ENCODE data around the gene TTL. TPM values are rescaled to one million over a fixed set of nuclear protein-coding genes. Genes with fewer than 3 reads are reported as not detected.
"Not testable (repeated sequence)": the region's sequence is repeated elsewhere in the genome, so short reads cannot be mapped to it uniquely, and the experiment has no call there.

The TTL gene
- total and polyA plus RNA-seq, 7 experiments from 2014 or later: 1.1 to 31.0 (median 14.2) TPM

- Histone ChIP-seq H3K36me3 (ENCODE audit: control insufficient read depth in 2 of 3, insufficient read depth in 3 of 3, low read length in 3 of 3) (peaks cover 0 to 5% (median 0%) of the 10 kb centered on the region in 3 experiments), H3K27ac (ENCODE audit: low read depth, low read length) (no peak overlapping the region), H3K9me3 (ENCODE audit: control insufficient read depth in 2 of 3, low read length in 3 of 3) (no peaks in the 10 kb centered on the region), H3K4me1 (ENCODE audit: control insufficient read depth in 2 of 2, insufficient read depth in 2 of 2, low read length in 2 of 2) (peaks cover 6 to 7% of the 10 kb centered on the region in 2 donors), H3K27me3 (ENCODE audit: control insufficient read depth in 2 of 2, insufficient read depth in 2 of 2, low read length in 2 of 2) (no peaks in the 10 kb centered on the region), H3K4me3 (ENCODE audit: low read length) (no peak overlapping the region)
- ChIA-PET CTCF (interaction anchor here (1.2 kb wide), 1 partner anchor 8 kb away, joined by 4 read pairs; no protein-coding TSS in a partner anchor), POLR2A (no interaction called here)
- Mint-ChIP-seq H3K36me3 (peaks cover 0 to 15% (median 0%) of the 10 kb centered on the region in 5 donors), H3K4me1 (peaks cover 8 to 35% (median 9%) of the 10 kb centered on the region in 7 donors), H3K9me3 (peaks cover 0 to 1% (median 0%) of the 10 kb centered on the region in 11 donors), H3K4me3 (no peak overlapping the region), H3K27ac (no peak overlapping the region), H3K27me3 (no peaks in the 10 kb centered on the region)
- DNase-seq: no peak
- intact Hi-C loops (cut with micrococcal nuclease): no loop called here
- no peak for ATAC-seq
Measured at GRCh38 chr2:112488201-112488600, 6.2 kb downstream of the TTL start.

- ATAC-seq: no peak
- CTCF ChIA-PET: no interaction called here
- no peaks in the 10 kb centered on the region for H3K27me3 Mint-ChIP-seq
- Histone ChIP-seq H3K4me1 (ENCODE audit: control insufficient read depth in 2 of 2, insufficient read depth in 2 of 2, low read length in 2 of 2) (no peaks in the 10 kb centered on the region), H3K4me3 (ENCODE audit: low read length) (no peak overlapping the region), H3K27me3 (ENCODE audit: control insufficient read depth in 2 of 2, insufficient read depth in 2 of 2, low read length in 2 of 2) (no peaks in the 10 kb centered on the region), H3K36me3 (ENCODE audit: control insufficient read depth in 2 of 3, insufficient read depth in 3 of 3, low read length in 3 of 3) (peaks cover 0 to 23% (median 0%) of the 10 kb centered on the region in 3 experiments), H3K27ac (ENCODE audit: low read depth, low read length) (no peak overlapping the region), H3K9me3 (ENCODE audit: control insufficient read depth in 2 of 3, low read length in 3 of 3) (no peaks in the 10 kb centered on the region)
- no peaks in the 10 kb centered on the region for H3K9me3 Mint-ChIP-seq
- POLR2A ChIA-PET: no interaction called here
- intact Hi-C loops (cut with micrococcal nuclease): no loop called here
- no peak for DNase-seq
- H3K27ac Mint-ChIP-seq: no peak overlapping the region
- H3K4me3 Mint-ChIP-seq: no peak overlapping the region
- H3K4me1 Mint-ChIP-seq: peaks cover 0 to 13% (median 0%) of the 10 kb centered on the region in 7 donors
- peaks cover 0 to 10% (median 0%) of the 10 kb centered on the region in 5 donors for H3K36me3 Mint-ChIP-seq
Measured at GRCh38 chr2:112491946-112492345, 10.0 kb downstream of the TTL start.

GRCh38 chr2:112493048-112493447 lies 11.1 kb downstream of the TTL start:
- ATAC-seq (no peak), DNase-seq (no peak)
- Mint-ChIP-seq H3K36me3 (peaks cover 0 to 10% (median 0%) of the 10 kb centered on the region in 5 donors), H3K9me3 (no peaks in the 10 kb centered on the region), H3K4me3 (no peak overlapping the region), H3K27ac (no peak overlapping the region), H3K4me1 (peaks cover 0 to 8% (median 0%) of the 10 kb centered on the region in 7 donors), H3K27me3 (no peaks in the 10 kb centered on the region)
- intact Hi-C loops (cut with micrococcal nuclease): no loop called here
- H3K27me3 ChIP-seq (ENCODE audit: control insufficient read depth in 2 of 2, insufficient read depth in 2 of 2, low read length in 2 of 2): no peaks in the 10 kb centered on the region
- ChIA-PET CTCF (interaction anchor here (1.2 kb wide), 1 partner anchor 12 kb away, joined by 3 read pairs; no protein-coding TSS in a partner anchor), POLR2A (no interaction called here)
- H3K9me3 ChIP-seq (ENCODE audit: control insufficient read depth in 2 of 3, low read length in 3 of 3): no peaks in the 10 kb centered on the region
- no peak overlapping the region for H3K4me3 ChIP-seq (ENCODE audit: low read length)
- H3K36me3 ChIP-seq (ENCODE audit: control insufficient read depth in 2 of 3, insufficient read depth in 3 of 3, low read length in 3 of 3): peaks cover 0 to 18% (median 0%) of the 10 kb centered on the region in 3 experiments
- no peaks in the 10 kb centered on the region for H3K4me1 ChIP-seq (ENCODE audit: control insufficient read depth in 2 of 2, insufficient read depth in 2 of 2, low read length in 2 of 2)
- H3K27ac ChIP-seq (ENCODE audit: low read depth, low read length): no peak overlapping the region

- POLR2A ChIA-PET: no interaction called here
- Histone ChIP-seq H3K27ac (ENCODE audit: low read depth, low read length) (no peak overlapping the region), H3K9me3 (ENCODE audit: control insufficient read depth in 2 of 3, low read length in 3 of 3) (no peaks in the 10 kb centered on the region), H3K4me1 (ENCODE audit: control insufficient read depth in 2 of 2, insufficient read depth in 2 of 2, low read length in 2 of 2) (no peaks in the 10 kb centered on the region), H3K27me3 (ENCODE audit: control insufficient read depth in 2 of 2, insufficient read depth in 2 of 2, low read length in 2 of 2) (no peaks in the 10 kb centered on the region), H3K4me3 (ENCODE audit: low read length) (no peak overlapping the region), H3K36me3 (ENCODE audit: control insufficient read depth in 2 of 3, insufficient read depth in 3 of 3, low read length in 3 of 3) (peaks cover 0 to 18% (median 0%) of the 10 kb centered on the region in 3 experiments)
- no peak for ATAC-seq
- Mint-ChIP-seq H3K4me1 (peaks cover 0 to 8% (median 0%) of the 10 kb centered on the region in 7 donors), H3K27ac (no peak overlapping the region), H3K36me3 (peaks cover 0 to 10% (median 0%) of the 10 kb centered on the region in 5 donors), H3K9me3 (no peaks in the 10 kb centered on the region), H3K27me3 (no peaks in the 10 kb centered on the region), H3K4me3 (no peak overlapping the region)
- CTCF ChIA-PET: interaction anchor here (1.2 kb wide), 1 partner anchor 13 kb away, joined by 3 read pairs; no protein-coding TSS in a partner anchor
- intact Hi-C loops (cut with micrococcal nuclease): no loop called here
- DNase-seq: no peak
Measured at GRCh38 chr2:112493858-112494648, 12.1 kb downstream of the TTL start.

- Mint-ChIP-seq H3K36me3 (peaks cover 0 to 7% (median 0%) of the 10 kb centered on the region in 5 donors), H3K4me1 (peaks cover 0 to 8% (median 0%) of the 10 kb centered on the region in 7 donors), H3K9me3 (no peaks in the 10 kb centered on the region), H3K27me3 (no peaks in the 10 kb centered on the region), H3K4me3 (no peak overlapping the region), H3K27ac (no peak overlapping the region)
- peaks cover 0 to 18% (median 0%) of the 10 kb centered on the region in 3 experiments for H3K36me3 ChIP-seq (ENCODE audit: control insufficient read depth in 2 of 3, insufficient read depth in 3 of 3, low read length in 3 of 3)
- no peaks in the 10 kb centered on the region for H3K27me3 ChIP-seq (ENCODE audit: control insufficient read depth in 2 of 2, insufficient read depth in 2 of 2, low read length in 2 of 2)
- CTCF ChIA-PET: no interaction called here
- no peaks in the 10 kb centered on the region for H3K9me3 ChIP-seq (ENCODE audit: control insufficient read depth in 2 of 3, low read length in 3 of 3)
- ATAC-seq (no peak), DNase-seq (no peak)
- no peak overlapping the region for H3K27ac ChIP-seq (ENCODE audit: low read depth, low read length)
- intact Hi-C loops (cut with micrococcal nuclease): no loop called here
- no peak overlapping the region for H3K4me3 ChIP-seq (ENCODE audit: low read length)
- H3K4me1 ChIP-seq (ENCODE audit: control insufficient read depth in 2 of 2, insufficient read depth in 2 of 2, low read length in 2 of 2): no peaks in the 10 kb centered on the region
- POLR2A ChIA-PET: no interaction called here
Measured at GRCh38 chr2:112494828-112495227, 12.9 kb downstream of the TTL start.

- H3K36me3 Mint-ChIP-seq; H3K4me3 ChIP-seq (ENCODE audit: low read length); intact Hi-C loops (cut with micrococcal nuclease); H3K4me1 ChIP-seq (ENCODE audit: control insufficient read depth in 2 of 2, insufficient read depth in 2 of 2, low read length in 2 of 2); H3K27ac Mint-ChIP-seq; CTCF ChIA-PET; H3K27me3 ChIP-seq (ENCODE audit: control insufficient read depth in 2 of 2, insufficient read depth in 2 of 2, low read length in 2 of 2); DNase-seq; POLR2A ChIA-PET; H3K9me3 Mint-ChIP-seq; ATAC-seq; H3K27ac ChIP-seq (ENCODE audit: low read depth, low read length); H3K9me3 ChIP-seq (ENCODE audit: control insufficient read depth in 2 of 3, low read length in 3 of 3); H3K4me3 Mint-ChIP-seq; H3K4me1 Mint-ChIP-seq; H3K27me3 Mint-ChIP-seq: not testable (repeated sequence)
- H3K36me3 ChIP-seq (ENCODE audit: control insufficient read depth in 2 of 3, insufficient read depth in 3 of 3, low read length in 3 of 3): peaks cover 0 to 18% (median 0%) of the 10 kb centered on the region in 3 experiments
Measured at GRCh38 chr2:112495878-112496277, 13.9 kb downstream of the TTL start.

Measured in naive thymus-derived CD4-positive, alpha-beta T cell (primary cell).